Peyer's patch (tissue), 4 donors: ENCODE data around the gene PSMD1.

Experiments used
- POLR2A ChIP-seq, 2 donors: fragments of 450-650 bp; IDR thresholded peaks; one replicate each; pipeline ENCODE4 v1.5.1; 2017; ENCODE audit warnings: antibody characterized with exemption in 2 of 2, mild to moderate bottlenecking in 2 of 2, moderate library complexity in 2 of 2
- TF ChIP-seq, protein P1 (sequence below), 6 experiments: fragments of 450-650 bp in 4 of 6; fragments of 200-600 bp in 2 of 6; sonication (generic) in 1 of 6; IDR thresholded peaks; one replicate each; pipeline ENCODE4 v1.5.1; 2017 to 2019; ENCODE audit warnings: antibody characterized with exemption in 6 of 6, mild to moderate bottlenecking in 3 of 6, moderate library complexity in 1 of 6

GRCh38 chr2:231144896-231145295 is 88.2 kb downstream of the PSMD1 start:
- TF ChIP-seq, protein P1, sequence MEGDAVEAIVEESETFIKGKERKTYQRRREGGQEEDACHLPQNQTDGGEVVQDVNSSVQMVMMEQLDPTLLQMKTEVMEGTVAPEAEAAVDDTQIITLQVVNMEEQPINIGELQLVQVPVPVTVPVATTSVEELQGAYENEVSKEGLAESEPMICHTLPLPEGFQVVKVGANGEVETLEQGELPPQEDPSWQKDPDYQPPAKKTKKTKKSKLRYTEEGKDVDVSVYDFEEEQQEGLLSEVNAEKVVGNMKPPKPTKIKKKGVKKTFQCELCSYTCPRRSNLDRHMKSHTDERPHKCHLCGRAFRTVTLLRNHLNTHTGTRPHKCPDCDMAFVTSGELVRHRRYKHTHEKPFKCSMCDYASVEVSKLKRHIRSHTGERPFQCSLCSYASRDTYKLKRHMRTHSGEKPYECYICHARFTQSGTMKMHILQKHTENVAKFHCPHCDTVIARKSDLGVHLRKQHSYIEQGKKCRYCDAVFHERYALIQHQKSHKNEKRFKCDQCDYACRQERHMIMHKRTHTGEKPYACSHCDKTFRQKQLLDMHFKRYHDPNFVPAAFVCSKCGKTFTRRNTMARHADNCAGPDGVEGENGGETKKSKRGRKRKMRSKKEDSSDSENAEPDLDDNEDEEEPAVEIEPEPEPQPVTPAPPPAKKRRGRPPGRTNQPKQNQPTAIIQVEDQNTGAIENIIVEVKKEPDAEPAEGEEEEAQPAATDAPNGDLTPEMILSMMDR (IDR thresholded peaks at IDR 0.05), result no peak
- TF ChIP-seq POLR2A (IDR thresholded peaks at IDR 0.05), result no peak
